ENCODE measurements around the gene COL18A1. TPM values are rescaled to one million over a fixed set of nuclear protein-coding genes. Genes with fewer than 3 reads are reported as not detected.

The COL18A1 gene
- total RNA-seq, 1 experiment from 2014 or later, result 3.4 TPM

GRCh38 chr21:45537746-45538291 is 132.9 kb downstream of the COL18A1 start:
- POLR2A ChIA-PET, result no interaction called here
- peaks cover 5% of the 10 kb centered on the region for H3K4me1 Mint-ChIP-seq (ENCODE audit: insufficient read depth, unreplicated experiment)
- no peak for TF ChIP-seq CTCF (IDR thresholded peaks at IDR 0.05; ENCODE audit: unreplicated experiment)
- H3K9me3 Mint-ChIP-seq (ENCODE audit: unreplicated experiment), result no peaks in the 10 kb centered on the region
- no peaks in the 10 kb centered on the region for H3K36me3 Mint-ChIP-seq (ENCODE audit: insufficient read depth, unreplicated experiment)
- H3K4me3 Mint-ChIP-seq (ENCODE audit: unreplicated experiment), result no peak overlapping the region
- no TSS peak for BruUV-seq (replicated peaks)
- intact Hi-C loops (cut with micrococcal nuclease), result no loop called here
- no peak for DNase-seq (ENCODE audit: unreplicated experiment)
- no peaks in the 10 kb centered on the region for H3K27me3 Mint-ChIP-seq (ENCODE audit: insufficient read depth, unreplicated experiment)
- H3K27ac Mint-ChIP-seq (ENCODE audit: low read depth, unreplicated experiment), result no peak overlapping the region
- CTCF ChIA-PET, result no interaction called here

GRCh38 chr21:45538381-45539045 is 133.5 kb downstream of the COL18A1 start:
- H3K9me3 Mint-ChIP-seq (ENCODE audit: unreplicated experiment), result no peaks in the 10 kb centered on the region
- POLR2A ChIA-PET, result interaction anchor here (0.9 kb wide), 1 partner anchor 13 kb away, joined by 5 read pairs; no protein-coding TSS in a partner anchor
- H3K4me1 Mint-ChIP-seq (ENCODE audit: insufficient read depth, unreplicated experiment), result peaks cover 5% of the 10 kb centered on the region
- no peak overlapping the region for H3K4me3 Mint-ChIP-seq (ENCODE audit: unreplicated experiment)
- H3K27ac Mint-ChIP-seq (ENCODE audit: low read depth, unreplicated experiment), result no peak overlapping the region
- CTCF ChIA-PET, result no interaction called here
- no TSS peak for BruUV-seq (replicated peaks)
- no peak for DNase-seq (ENCODE audit: unreplicated experiment)
- no peaks in the 10 kb centered on the region for H3K36me3 Mint-ChIP-seq (ENCODE audit: insufficient read depth, unreplicated experiment)
- intact Hi-C loops (cut with micrococcal nuclease), result no loop called here
- no peak for TF ChIP-seq CTCF (IDR thresholded peaks at IDR 0.05; ENCODE audit: unreplicated experiment)
- no peaks in the 10 kb centered on the region for H3K27me3 Mint-ChIP-seq (ENCODE audit: insufficient read depth, unreplicated experiment)

GRCh38 chr21:45539046-45539795 is 134.3 kb downstream of the COL18A1 start:
- no peak overlapping the region for H3K4me3 Mint-ChIP-seq (ENCODE audit: unreplicated experiment)

More at GRCh38 chr21:45539046-45539795, 134.3 kb downstream of the COL18A1 start:
- H3K9me3 Mint-ChIP-seq (ENCODE audit: unreplicated experiment), result no peaks in the 10 kb centered on the region
- ChIA-PET CTCF (interaction anchor here (0.5 kb wide), 1 partner anchor 415 kb away, joined by 3 read pairs; no protein-coding TSS in a partner anchor), POLR2A (interaction anchor here (0.9 kb wide), 1 partner anchor 13 kb away, joined by 5 read pairs; no protein-coding TSS in a partner anchor)
- no peak for DNase-seq (ENCODE audit: unreplicated experiment)
- H3K27ac Mint-ChIP-seq (ENCODE audit: low read depth, unreplicated experiment), result no peak overlapping the region
- no TSS peak for BruUV-seq (replicated peaks)
- H3K36me3 Mint-ChIP-seq (ENCODE audit: insufficient read depth, unreplicated experiment), result no peaks in the 10 kb centered on the region
- intact Hi-C loops (cut with micrococcal nuclease), result no loop called here
- TF ChIP-seq CTCF (IDR thresholded peaks at IDR 0.05; ENCODE audit: unreplicated experiment), result no peak
- no peaks in the 10 kb centered on the region for H3K27me3 Mint-ChIP-seq (ENCODE audit: insufficient read depth, unreplicated experiment)
- H3K4me1 Mint-ChIP-seq (ENCODE audit: insufficient read depth, unreplicated experiment), result peaks cover 5% of the 10 kb centered on the region

All from MCF 10A (cell line).